ENCODE data around the gene AKR7A2.
"Not testable (repeated sequence)": the region's sequence is repeated elsewhere in the genome, so short reads cannot be mapped to it uniquely, and the experiment has no call there.

AKR7A2 gene

GRCh38 chr1:19262047-19262446 lies 49.9 kb downstream of the AKR7A2 start:
- DNase-seq (ENCODE audit: low read depth, low spot score): no peak

- no peak for DNase-seq (ENCODE audit: low read depth, low spot score)
These were observed 51.5 kb downstream of the AKR7A2 start for GRCh38 chr1:19260211-19261138.

GRCh38 chr1:19258353-19258752 lies 53.6 kb downstream of the AKR7A2 start:
- no peak for DNase-seq (ENCODE audit: low read depth, low spot score)

- no peak for DNase-seq (ENCODE audit: low read depth, low spot score)
These were observed 54.6 kb downstream of the AKR7A2 start for GRCh38 chr1:19257178-19257914.

GRCh38 chr1:19256301-19256700 lies 55.6 kb downstream of the AKR7A2 start:
- DNase-seq (ENCODE audit: low read depth, low spot score): not testable (repeated sequence)

GRCh38 chr1:19255288-19255687 lies 56.7 kb downstream of the AKR7A2 start:
- no peak for DNase-seq (ENCODE audit: low read depth, low spot score)

GRCh38 chr1:19254416-19254815 lies 57.5 kb downstream of the AKR7A2 start:
- no peak for DNase-seq (ENCODE audit: low read depth, low spot score)
